DLD1 (cell line): ENCODE measurements around the gene SLC9A3.
"Not testable (repeated sequence)": the region's sequence is repeated elsewhere in the genome, so short reads cannot be mapped to it uniquely, and the experiment has no call there.

Source experiments
- in situ Hi-C: cut with HindIII; loops from 2 replicates; pipeline ENCODE4 v1.10.0; 2017; ENCODE audit warnings: low sequenced_read_pairs

SLC9A3 gene

DNA sequence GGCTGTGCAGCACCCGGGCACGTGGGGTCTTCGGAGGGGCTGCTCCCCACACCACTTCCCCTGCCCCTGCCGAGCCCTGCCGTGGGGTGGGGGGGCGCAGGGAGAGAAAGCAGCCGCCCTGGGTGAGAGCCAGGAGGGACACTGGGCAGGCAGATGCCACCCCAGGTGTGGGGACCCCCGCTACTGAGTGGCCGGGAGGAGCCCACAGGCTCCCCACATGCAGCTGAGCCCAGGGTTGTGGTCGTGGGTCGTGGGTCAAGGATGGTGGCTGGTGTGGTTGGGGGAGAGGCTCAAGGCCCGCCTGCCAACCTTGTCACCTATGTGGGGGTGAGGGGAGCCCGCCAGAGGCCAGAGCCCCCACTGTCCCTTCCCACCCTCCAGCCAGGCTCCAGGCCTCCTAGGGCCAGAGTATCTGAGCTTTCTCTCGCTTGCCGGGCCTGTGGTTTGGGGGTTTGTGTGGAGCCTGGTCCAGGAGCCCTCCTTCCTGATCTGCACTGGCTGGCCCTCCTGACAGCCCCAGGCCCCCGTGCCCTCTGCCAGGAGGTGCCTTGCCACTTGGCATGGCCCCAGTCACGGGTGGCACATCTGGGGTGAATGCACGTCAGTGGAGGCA lies 45.8 kb downstream of the SLC9A3 start:
- in situ Hi-C loops: no loop called here

DNA sequence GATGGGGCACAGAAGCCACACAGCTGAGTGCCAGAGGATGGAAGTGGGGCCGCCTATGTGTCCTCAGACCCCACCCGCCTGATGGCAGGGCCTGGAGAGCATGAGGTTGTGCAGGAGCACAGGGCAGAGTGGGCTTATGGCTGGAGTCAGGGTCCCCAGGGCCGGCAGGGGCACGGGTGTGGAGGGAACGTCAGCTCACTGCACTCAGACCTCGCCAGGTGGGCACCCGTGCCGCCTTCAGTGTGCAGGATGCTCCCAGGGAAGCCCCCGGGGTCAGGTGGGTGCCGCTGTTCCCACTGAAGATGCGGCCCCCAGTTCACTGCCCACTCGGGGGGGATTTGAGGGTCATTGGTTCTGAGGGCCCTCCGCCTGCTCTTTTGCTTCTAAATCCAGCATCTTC lies 46.4 kb downstream of the SLC9A3 start:
- in situ Hi-C loops: no loop called here

DNA sequence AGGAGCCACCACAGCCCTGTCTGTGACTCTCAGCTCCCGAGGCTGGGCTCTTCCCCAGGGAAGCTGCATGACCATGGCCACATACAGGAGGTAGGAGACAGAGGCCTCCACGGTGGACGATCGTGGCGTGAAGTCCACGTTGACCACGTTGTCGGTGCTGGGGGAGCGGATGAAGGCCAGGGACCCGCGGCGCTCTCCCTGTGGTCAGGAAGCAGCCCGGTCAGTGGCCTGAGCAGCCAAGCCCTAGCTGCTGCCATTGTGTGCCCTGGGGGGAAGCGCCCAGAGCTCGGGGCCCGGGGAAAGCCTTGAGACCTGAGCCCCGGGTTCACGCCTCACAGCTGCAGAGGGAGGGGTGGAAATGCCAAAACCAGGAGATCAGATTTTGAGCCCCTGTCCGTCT lies 47.0 kb downstream of the SLC9A3 start:
- in situ Hi-C loops: no loop called here

DNA sequence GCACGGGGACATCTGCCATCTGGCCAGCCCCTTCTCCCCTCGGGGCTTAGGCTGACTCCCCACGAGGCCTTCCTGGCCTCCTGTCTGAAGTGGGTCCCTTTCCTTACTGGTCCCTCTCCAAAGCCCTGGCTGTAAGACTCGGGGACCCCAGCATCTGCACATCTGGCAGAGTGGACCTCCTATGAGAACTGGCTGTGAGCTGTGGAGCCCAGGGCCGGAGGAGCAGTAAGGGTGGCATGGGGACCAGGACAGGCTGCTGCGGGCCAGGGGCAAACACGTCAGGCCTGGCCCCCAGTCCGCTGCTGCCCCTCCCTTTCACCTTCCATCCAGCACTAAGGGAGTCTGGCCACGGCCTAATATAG lies 47.5 kb downstream of the SLC9A3 start:
- in situ Hi-C loops: no loop called here

DNA sequence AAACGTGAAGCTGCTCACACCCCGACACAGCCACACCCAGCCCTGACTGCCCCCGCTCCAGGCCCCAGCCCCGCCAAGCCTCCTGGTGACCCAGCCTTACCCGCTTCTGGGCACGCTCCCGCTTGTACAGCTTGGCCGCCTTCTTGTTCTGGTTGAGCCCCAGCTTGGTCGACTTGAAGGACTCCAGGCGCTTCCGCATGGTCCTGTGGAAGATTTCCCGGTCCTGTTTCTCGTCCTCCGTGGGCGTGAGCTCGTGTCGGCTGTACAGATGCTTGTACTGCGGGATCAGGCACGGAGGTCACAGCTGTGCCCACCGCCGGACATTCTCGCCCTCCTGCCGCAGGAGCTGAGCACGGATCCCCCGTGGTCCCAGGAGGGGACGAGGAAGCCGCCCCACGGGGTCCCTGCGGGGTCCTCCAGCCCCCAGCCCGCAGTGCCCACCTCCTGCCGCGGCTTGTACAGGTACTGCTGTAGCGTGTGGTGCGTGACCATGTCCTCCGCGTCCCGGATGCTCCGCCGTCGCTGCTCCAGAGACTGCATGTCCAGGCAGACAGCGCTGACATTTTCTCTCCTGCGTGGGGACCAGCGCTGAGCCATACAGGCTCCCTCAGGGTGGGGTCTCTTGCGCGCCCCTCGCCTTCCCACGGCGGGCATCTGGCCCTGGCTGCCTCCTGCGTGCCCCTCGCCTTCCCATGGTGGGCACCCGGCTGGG lies 48.0 kb downstream of the SLC9A3 start:
- in situ Hi-C loops: no loop called here

DNA sequence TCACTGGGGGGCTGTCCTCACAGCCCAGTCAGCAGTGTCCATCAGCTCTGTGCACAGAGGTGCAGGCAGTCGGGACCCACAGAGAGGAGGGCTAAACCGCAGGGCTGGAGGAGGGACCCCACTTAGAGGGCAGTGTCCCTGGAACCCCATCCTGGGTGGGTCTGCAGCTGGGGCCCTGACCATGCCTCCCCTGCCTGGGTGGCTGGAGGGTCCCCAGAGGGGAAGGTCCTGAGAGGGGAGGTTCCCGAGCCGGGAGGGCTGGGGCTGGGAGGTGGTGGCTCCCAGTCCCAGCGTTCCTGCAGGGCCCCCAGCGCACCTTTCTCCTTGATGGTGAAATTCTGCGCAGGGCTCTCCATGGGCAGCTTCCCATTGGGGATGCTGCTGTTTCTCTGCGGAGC lies 48.5 kb downstream of the SLC9A3 start:
- in situ Hi-C loops: no loop called here

DNA sequence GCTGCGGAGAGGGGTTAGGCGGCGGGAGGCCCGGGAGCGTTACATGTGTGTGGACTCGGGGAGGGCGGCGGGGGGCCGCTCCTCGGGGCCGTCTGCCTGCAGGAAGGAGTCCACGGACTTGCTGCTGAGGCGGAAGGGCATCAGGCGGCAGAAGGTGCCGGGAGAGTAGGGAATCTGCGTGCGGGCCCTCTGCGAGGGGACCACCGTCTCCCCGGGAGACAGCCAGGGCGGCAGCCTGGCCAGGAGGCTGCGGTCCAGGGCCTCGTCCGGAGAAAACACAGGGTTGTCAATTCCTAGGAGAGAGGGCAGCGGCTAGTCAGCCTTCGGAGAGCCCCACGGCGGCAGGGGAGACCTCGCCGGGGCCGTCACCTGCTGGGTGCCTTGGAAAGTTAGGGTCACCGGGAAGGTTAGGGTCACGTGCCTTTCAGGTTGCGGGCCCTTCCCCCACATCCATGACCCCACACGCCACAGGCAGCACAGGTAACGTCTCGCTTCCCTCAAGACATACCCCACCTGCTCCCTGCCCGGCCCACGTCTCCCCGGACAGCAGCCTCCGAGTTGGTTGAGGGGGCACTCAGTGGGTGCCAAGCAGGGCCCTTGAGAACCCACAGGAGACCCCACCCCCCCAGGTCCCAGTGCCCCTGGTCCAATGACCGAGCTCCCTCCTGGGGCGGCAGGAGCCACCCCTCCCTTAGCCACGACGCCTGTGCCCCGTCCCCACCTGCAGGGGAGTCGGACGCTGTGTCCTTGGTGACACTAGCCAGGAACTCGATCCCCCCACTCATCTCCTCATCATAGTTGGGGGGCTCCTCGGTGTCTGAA lies 49.2 kb downstream of the SLC9A3 start:
- in situ Hi-C loops: no loop called here

DNA sequence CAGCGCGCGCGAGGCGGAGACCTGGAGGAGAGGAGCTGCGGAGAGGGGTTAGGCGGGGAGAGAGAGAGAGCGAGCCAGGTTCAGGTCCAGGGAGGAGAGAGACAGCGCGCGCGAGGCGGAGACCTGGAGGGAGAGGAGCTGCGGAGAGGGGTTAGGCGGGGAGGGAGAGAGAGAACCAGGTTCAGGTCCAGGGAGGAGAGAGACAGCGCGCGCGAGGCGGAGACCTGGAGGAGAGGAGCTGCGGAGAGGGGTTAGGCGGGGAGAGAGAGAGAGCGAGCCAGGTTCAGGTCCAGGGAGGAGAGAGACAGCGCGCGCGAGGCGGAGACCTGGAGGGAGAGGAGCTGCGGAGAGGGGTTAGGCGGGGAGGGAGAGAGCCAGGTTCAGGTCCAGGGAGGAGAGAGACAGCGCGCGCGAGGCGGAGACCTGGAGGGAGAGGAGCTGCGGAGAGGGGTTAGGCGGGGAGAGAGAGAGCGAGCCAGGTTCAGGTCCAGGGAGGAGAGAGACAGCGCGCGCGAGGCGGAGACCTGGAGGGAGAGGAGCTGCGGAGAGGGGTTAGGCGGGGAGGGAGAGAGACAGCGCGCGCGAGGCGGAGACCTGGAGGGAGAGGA lies 49.9 kb downstream of the SLC9A3 start:
- in situ Hi-C loops: not testable (repeated sequence)

DNA sequence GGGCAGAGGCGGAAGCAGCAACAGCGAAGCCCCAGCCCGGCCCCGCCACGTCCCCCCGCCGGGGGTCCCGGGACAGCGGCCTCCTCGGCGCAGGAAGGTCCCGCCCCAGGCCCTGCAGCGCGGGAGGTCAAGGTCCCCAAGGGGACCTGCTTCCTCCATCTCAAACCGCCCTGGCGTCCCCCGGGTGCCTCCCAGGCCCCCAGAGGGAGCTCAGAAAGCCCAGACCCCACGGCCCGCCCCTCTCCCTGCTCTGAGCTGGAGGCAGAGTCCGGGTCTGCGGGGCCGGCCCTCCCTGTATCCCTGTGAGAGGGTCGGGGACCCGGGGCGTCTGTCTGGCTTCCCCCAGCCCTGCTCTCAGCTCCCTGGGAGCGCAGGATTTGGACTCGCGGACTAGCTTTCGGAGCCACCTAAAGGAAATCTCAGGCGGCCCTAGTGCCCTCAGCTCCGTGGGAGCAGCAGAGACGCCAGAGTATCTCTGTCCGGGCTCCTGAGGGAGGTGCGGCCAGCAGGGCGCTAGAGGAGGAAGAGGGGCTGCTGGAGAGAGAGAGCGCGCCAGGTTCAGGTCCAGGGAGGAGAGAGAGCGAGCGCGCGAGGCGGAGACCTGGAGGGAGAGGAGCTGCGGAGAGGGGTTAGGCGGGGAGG lies 50.6 kb downstream of the SLC9A3 start:
- in situ Hi-C loops: no loop called here

DNA sequence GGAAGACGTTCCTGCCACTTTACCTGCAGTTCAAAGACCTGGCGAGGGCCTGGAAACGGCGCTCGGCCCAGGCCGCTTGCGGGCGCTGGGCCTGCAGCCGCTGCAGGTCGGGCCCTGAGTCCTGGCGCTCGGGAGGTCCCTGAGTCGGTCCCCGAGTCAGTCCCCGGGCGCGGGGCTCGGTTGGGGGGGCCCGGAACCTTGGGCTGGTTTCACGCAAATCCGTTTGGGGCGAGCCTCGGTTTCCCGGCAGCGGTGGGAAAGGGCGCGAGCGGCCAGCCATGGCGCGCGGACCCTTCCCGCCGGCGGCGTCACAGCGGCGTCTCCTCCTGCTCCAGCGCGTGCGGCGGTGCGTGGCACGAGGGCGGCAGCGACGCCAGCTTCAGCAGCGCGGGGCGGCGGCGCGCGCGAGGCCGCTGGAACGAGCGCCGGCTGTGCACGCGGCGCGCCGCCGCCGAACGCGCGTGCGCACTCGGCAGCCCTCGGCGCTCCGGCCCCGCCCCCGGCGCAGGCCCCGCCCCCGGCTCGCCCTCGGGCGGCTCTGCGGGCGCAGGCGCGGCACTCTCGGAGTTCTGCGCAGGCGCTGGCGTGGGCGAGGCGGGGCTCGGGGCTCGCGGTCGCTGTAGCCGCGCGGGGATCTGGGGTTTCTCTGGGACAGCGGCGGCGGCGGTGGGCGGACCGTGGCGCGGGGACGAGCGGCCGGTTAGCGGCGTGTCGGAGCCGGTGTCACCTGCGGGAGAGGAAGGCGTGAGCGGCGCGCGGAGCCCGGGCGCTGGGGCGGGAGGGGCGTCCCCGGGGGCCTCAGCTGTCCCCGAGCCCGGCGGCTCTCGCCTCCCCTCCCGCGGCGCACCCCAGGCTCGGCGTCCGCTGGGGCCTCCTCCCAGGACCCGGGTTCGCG lies 51.3 kb downstream of the SLC9A3 start:
- in situ Hi-C loops: no loop called here

DNA sequence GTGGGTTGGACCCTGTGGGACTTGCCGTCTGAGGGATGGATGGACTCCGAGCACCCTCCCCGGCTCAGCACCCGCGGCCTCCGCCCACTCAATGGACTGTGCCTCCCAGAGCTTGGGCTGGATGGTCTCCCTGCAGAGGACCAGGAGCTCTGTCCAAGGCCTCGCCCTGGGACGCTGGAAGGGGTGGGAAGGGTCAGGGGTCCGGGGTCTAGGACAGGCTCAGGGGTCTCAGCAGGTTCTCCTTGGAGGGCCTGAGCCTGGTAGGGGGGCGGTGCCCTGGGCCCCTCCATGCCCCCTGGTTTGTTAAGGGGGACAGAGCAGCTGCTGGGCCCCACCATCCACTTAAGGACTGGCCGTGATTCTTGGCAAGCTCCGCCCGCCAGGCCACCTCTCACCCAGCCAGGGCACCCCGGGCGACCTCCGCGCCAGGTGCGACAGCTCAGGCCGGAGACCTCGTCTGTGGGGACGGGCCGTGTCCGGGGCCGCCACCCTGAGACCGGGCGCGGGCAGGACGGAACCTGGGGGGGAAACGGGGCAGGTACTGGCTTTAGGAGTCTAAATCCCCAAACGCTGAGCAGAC lies 52.1 kb downstream of the SLC9A3 start:
- in situ Hi-C loops: no loop called here

DNA sequence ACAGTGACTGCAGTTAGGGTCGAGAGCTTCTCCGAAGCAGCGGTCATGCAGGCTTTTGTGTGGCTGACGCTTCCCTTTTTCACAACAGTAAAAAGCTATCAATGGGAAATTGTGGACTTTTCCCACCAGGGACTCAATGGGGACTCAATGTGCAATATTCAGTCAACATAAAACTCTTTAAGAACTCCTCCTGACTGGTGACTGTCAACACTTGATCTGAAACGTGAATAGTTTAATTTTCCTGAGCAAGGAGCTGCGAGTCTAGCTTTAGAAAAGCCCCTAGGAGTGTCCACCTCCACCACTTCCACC lies 52.5 kb downstream of the SLC9A3 start:
- in situ Hi-C loops: no loop called here

DNA sequence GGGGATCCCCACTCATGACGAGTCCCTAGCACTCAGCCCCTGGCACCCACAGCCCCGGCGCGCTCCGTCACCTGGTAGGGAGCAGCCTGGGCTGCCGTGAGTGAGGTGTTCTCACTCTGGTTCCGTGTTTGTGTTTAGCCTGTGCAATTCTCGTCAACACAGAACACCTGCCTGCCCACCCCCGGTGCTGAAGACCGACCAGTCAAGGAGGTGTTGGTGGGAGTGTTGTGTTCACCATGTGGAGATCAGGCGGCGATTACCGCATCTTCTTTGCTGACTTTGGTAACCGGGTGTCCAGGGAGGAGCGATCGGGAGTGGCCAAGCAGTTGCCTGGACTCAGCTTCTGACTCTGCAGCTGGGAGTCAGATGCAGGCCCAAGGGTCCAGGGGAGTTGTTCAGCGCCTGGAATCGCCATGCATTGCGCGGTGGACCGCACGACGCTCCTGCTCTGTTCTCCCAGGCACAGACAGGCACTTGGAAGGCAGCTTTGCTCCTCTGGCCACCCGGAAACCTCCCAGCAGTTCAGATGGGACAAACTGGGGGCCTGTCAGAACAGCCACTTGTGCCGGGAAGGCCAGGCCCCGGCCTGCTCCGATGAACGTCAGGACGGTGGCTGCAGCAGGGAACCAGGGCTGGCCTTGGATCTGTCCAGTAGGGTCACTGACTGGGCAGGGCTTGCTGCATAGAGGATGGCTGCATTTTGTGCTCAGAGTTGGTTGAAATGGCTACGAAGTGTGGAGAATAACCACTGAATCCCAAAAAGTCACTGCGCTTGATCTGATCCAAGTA lies 53.1 kb downstream of the SLC9A3 start:
- in situ Hi-C loops: no loop called here

DNA sequence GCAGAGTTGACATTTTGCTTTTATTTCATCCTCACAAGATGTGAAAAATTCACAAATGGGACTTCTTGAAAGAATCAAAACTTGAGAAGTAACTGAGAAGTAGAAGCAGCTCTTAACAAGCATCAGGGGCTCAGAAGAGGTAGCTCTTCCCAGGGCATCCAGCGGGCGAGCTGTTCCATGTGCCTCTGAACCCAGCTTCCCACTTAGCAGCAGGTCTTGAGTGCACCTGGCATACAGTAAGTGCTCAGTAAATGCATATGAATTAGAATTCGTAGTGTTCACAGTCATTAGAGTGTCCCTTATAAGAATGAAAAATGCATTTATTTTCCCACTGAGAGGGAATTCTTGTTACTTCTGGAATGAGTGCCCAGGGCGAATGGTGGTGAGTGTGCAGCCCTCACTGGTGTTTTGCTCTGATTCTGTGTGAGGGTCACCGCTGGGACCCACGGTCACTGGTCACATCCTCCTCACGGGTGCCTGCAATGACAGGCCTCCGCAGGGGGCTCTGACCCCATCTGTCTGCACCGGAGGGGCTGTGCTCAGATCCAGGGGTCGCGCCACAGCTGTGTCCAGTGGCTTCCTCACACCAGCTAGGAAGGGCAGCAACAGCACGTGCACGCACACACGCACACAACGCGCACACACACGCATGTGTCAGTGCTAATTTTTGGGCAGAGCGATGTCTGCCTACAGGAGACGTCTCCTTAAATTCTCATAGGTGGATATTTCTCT lies 54.3 kb downstream of the SLC9A3 start:
- in situ Hi-C loops: no loop called here

DNA sequence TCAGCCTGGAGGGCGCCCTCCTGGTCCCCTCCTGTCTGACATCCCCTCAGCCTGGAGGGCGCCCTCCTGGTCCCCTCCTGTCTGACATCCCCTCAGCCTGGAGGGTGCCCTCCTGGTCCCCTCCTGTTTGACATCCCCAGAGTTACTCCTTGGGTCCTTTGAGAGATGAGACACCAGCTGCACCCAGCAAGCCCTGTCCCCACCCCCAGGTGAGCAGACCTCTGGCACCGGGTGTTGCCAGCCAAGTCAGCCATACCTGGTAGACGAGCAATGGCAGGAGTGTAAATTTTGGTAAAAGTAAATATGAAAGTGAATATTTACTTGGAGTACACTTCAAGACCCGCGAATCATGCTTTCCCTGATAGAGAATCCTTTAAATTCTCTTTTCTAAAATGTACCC lies 55.8 kb downstream of the SLC9A3 start:
- in situ Hi-C loops: no loop called here

DNA sequence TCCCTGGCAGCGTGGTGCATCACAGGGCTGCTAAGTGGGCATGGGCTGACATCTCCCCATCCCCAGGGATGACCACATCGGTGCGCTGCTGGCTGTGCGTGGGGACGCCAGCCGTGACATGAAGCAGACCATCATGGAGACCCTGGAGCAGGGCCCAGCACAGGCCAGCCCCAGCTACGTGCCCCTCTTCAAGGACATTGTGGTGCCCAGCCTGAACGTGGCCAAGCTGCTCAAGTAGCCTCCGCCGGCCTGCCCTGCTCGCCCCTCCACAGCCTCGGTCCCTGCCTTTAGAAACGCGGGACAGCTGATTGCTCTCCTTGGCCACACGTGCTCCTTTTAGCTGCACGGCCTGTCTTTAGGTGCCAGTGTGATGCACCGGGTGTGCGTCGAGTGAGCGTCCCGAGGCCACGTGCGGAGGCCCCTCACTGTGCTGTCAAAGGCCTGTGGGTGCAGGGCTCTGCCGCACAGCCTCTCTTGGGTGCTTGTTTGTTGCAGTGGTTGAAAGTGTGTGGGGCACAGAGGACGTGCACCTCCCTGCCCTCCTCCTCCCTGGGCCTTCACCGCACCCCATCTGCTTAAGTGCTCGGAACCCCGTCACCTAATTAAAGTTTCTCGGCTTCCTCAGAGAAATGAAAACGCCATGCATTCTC lies 57.5 kb downstream of the SLC9A3 start:
- in situ Hi-C loops: no loop called here

DNA sequence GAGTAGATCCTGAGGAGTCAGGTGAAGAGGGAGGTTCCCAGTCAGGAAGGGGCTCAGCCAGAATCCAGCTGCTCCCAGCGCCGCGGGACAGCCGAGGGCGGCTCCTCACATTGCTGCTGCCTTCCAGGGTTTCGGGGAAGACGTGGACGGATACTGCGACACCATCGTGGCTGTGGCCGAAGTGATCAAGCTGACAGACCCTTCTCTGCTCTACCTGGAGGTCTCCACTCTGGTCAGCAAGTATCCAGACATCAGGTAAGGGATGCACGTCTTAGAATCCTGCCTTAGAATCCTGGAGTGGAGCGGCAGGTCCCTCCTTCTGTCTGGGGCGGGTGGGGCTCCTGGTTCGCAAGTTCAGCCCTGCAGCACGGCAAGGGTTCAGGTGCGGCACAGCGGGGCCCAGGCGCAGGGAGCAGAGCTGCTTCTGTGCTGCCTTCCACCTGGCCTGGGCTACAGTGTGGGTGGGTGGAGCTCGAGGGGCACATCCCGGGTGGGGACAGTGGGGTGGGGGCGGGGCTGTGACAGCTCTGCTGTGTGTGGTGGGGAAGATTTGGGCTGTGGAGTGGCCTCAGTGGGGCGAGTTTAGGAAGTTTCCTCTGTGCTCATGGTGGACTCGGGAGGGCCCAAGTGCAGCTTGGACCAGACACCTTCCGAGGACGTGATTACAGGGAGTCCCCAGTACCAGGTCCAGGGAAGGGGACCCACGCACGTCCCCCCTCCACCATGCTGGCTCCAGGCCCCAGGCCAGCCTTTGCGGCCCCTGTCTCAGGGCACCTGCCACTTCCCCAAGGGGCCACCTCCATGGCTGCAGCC lies 58.5 kb downstream of the SLC9A3 start:
- in situ Hi-C loops: no loop called here
